GM21723 (cell line): Measurements from ENCODE around the gene ATP2C1.

Experiments used
- ATAC-seq: cut with Tn5 transposase; IDR thresholded peaks from one replicate; pipeline ENCODE4 v1.9.1; 2021; ENCODE audit warnings: mild to moderate bottlenecking, moderate library complexity; ENCODE audit not compliant: unreplicated experiment

ATP2C1 gene

GRCh38 chr3:130894130-130894985 is 474 bp downstream of the ATP2C1 start:
- peak; percentile 23 for ATAC-seq

GRCh38 chr3:130894986-130895280 is 1.0 kb downstream of the ATP2C1 start:
- no peak for ATAC-seq

DNA sequence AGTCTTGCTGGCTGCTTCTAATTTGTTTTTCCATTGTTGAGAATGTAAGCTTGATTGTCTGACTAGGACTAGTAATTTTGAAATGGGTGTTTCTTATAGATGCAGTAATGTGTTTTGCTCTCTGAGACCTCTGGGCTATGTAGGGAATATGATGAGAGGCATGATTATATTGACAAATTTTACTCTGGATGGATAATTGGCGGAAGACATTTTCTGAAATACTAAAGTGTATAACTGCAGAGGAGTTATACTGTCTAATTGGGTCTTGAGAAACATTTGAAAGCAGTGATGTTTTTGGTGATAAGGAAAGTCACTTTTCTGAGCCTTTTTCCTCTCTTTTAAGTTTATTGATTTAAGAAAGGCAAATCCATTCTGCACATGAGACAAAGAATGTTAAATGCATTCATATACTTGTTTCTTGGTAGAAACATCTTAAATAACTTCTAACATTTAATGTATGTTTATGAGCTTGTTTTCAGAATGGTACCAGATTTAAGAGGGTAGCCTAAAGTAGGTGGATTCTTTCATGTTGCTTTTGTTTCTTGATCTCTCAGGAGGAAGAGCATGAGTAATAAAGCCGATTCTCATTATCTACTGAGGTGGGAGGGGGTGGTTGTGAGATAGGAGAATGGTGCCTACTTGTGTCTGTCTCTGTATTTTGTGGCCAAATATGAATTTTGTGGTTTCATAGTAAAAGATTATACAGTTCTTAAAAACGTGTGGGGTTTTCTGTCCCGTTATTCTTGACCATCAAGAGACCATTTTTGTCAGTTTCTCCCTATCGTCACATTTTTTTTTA is 2.0 kb downstream of the ATP2C1 start:
- ATAC-seq: no peak

DNA sequence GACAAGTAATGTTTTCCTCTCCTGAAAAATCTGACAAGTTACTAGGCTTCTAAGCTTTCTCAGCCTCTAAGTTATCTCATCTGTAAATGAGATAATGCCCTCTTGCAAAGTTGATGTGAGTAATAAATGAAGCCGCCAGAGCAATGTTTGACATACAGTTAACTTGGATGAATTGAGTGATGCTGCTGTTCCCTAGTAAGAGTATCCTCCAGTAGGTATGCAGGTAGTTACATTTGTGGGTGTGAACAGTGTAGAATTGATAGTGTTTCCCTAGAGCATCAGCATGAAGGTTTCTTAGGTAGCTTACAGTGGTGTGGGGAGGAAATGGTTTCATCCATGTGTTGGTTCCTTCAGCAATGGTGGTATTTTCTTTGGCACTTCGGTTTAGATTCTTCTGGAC is 3.4 kb downstream of the ATP2C1 start:
- ATAC-seq: no peak

DNA sequence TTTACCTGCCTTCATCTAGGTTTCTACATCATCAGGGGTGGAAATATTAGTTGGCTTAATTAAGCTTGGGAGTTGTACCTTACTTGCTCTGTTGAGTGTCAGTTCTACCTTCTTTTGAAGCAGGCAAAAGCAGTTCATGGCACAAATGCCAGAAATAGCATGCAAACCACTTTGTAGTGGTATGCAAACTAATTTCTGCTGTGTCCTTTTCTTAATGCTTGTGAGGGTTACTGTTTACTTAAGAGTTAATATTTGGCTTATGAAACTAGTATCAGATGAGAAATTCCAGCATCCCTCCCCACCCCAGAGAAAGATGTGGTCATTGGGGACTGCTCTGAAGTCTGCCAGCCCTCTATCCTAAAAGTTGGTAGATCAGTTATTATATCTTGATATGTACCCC is 7.1 kb downstream of the ATP2C1 start:
- ATAC-seq: peak; percentile 52

- ATAC-seq: no peak
These were observed 7.8 kb downstream of the ATP2C1 start for GRCh38 chr3:130901463-130902204.

- ATAC-seq: no peak
These were observed 9.6 kb downstream of the ATP2C1 start for GRCh38 chr3:130903412-130903908.

DNA sequence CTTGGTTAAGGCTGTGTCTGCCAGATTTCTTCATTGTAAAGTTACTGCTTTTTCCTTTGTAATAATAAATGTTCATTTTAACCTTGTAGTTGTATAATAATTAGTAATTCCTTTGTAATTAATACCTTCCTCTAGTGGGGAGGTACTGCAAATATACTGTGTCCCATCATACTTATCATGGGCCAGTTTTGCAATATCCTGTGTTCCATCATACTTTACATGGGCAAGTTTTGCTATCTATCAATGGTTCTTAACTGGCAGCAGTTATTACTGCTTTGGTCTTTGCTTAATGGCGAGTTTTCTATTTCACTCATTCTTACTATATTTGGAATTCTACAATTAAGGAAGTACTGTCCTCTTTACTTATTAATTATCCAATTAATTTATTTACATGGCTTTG is 10.6 kb downstream of the ATP2C1 start:
- no peak for ATAC-seq

- no peak for ATAC-seq
These were observed 11.7 kb downstream of the ATP2C1 start for GRCh38 chr3:130905551-130905950.

DNA sequence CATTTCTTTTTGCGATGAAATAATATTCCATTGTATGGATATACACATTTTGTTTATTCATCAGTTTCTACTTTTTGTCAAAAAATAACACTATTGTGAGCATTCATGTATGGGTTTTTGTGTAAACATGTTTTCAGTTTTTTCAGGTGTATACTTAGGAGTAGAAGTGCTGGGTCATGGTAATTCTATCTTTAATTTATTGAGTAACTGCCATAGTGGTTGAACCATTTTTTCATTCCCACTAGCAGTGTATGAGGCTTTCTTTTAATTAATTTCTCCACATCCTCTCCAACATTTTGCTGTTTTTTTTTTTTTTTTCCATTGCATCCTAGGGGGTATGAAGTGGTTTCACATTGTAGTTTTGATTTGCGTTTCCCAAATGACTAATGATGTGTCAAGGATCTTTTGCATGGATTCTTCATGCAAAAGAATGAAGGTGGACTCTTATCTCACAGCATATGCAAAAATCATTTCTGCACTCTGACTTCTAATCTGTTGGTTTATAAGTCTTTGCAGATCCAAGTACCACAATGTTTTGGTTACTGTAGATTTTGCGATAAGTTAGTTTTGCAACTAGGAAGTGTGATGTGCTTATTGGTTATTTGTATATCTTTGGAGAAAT is 12.6 kb downstream of the ATP2C1 start:
- ATAC-seq: no peak

DNA sequence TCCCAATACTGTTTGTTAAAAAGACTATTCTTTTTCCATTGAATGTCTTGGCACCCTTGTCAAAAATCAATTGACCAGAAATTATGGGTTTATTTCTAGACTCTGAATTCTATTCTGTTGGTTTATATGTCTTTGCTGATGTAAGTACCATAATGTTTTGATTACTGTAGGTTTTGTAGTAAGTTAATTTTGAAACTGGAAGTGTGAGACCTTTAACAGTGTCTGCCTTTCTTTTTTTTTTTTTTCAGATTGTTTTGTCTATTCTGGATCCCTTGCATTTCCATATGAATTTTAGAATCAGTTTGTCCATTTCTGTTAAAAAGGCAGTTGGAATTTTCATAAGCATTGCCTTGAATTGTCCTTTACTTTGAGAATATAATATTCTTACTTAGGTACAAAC is 13.6 kb downstream of the ATP2C1 start:
- no peak for ATAC-seq

DNA sequence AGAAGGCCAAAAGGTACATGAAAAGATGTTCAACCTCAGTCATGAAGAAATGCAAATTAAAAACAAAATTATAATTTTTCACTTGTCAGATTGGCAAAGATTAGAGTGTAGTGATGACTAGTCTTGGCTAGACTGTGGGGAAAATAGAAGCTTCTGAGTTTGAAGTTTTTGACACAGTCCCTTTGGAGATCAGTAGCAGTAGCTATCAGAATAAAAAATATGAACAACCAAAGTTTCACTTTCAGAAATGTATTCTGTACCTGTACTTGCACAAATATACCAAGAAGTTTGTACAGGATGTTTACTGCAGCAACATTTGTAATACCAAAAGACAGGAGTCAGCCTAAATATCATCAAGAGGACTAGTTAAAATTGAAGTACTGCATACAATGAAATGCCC is 14.1 kb downstream of the ATP2C1 start:
- peak; percentile 44 for ATAC-seq

- ATAC-seq: no peak
These were observed 21.8 kb downstream of the ATP2C1 start for GRCh38 chr3:130915567-130916292.

- ATAC-seq: peak; percentile 63
These were observed 22.8 kb downstream of the ATP2C1 start for GRCh38 chr3:130916507-130917167.

GRCh38 chr3:130918328-130918727 is 24.4 kb downstream of the ATP2C1 start:
- ATAC-seq: no peak

GRCh38 chr3:130925628-130926027 is 31.7 kb downstream of the ATP2C1 start:
- peak; percentile 67 for ATAC-seq

DNA sequence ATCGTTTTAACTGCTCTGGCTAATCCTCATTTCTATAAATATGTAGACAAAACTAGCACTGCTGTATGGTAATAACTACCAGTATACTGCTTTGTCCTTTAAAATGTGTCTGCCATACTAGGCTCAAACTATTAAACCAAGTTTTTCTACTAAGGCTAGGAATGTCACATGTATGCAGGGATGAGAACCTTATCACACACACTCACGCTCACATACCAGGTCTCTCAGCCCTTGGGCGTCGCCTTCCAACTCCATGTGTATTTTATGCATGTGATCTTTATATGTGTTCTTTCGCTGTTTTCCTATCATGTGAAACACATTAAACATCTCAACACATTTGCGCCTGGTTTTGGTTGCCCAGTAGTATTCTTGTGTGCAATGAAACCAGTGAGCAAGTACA is 32.6 kb downstream of the ATP2C1 start:
- no peak for ATAC-seq

GRCh38 chr3:130929804-130930203 is 35.9 kb downstream of the ATP2C1 start:
- no peak for ATAC-seq

DNA sequence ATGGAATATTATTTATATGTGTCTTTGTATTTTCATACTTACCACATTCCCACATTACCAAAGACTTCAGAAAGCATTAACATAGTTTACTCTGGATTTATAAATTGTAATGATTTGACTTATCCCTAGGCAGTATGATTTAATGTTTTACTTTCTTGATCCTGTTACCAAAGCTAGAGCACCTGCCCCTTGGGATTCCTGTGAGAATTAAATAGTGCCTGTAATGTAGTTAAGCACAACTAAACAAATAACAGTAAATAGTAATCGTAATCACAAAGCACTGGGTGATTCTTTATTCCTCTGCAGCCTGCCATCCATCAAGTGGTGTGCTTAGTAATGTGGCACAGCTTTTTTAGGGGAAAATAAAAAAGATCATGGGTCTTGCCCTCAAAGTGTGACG is 39.1 kb downstream of the ATP2C1 start:
- ATAC-seq: no peak
